PC-9 (cell line): ENCODE measurements around the gene SETD1B. TPM values are rescaled to one million over a fixed set of nuclear protein-coding genes. Genes with fewer than 3 reads are reported as not detected.

ENCODE experiments used
- BruUV-seq: library from RNA; stranded (reverse); fragments of 400-500 nt; replicated peaks from 2 replicates; lab custom pipeline; 2021; lab: Mats Ljungman, UMichigan
- CTCF ChIA-PET: fragments of 300-600 bp; sonication (Branson Sonifier 250); formaldehyde crosslinking; loops from one replicate; lab custom pipeline; 2022; ENCODE audit warnings: antibody characterized with exemption; lab: Charles Lee
- POLR2A ChIA-PET: fragments of 300-600 bp; sonication (Branson Sonifier 250); formaldehyde crosslinking; loops from one replicate; lab custom pipeline; 2022; ENCODE audit warnings: antibody characterized with exemption; ENCODE audit not compliant: unreplicated experiment; lab: Charles Lee
- DNase-seq, 2 experiments: peaks; one replicate each; pipeline versions ENCODE4 v3.0.0 to v3.0.0-alpha.2; 2015 to 2022; ENCODE audit warnings: mixed read lengths in 1 of 2
- H2AFZ ChIP-seq: fragments of 200-600 bp; sonication (generic); 2 replicates; pipeline ENCODE4 v1.8.1; 2017; ENCODE audit warnings: antibody characterized with exemption
- H3F3A ChIP-seq: fragments of 200-600 bp; sonication (generic); 2 replicates; pipeline ENCODE4 v1.8.1; 2017; ENCODE audit warnings: antibody characterized with exemption, mild to moderate bottlenecking, low read depth; ENCODE audit not compliant: insufficient read depth
- H3K27ac ChIP-seq: fragments of 200-600 bp; sonication (generic); 2 replicates; pipeline ENCODE4 v1.6.1; 2016; ENCODE audit warnings: mixed run types
- H3K27me3 ChIP-seq: fragments of 200-600 bp; sonication (generic); 2 replicates; pipeline ENCODE4 v1.6.1; 2016; ENCODE audit warnings: low read depth, mixed run types; ENCODE audit not compliant: insufficient read depth
- H3K36me3 ChIP-seq: fragments of 200-600 bp; sonication (generic); 2 replicates; pipeline ENCODE4 v1.6.1; 2016; ENCODE audit warnings: low read depth, mixed run types
- H3K4me1 ChIP-seq: fragments of 200-600 bp; sonication (generic); replicated peaks from 2 replicates; pipeline ENCODE4 v1.6.1; 2016; ENCODE audit warnings: mixed run types; ENCODE audit not compliant: insufficient read depth
- H3K4me2 ChIP-seq: fragments of 200-600 bp; sonication (generic); 2 replicates; pipeline ENCODE4 v1.6.1; 2017; ENCODE audit warnings: mixed run types
- H3K4me3 ChIP-seq: fragments of 200-600 bp; sonication (generic); 2 replicates; pipeline ENCODE4 v1.6.1; 2016; ENCODE audit warnings: mixed run types
- H3K79me2 ChIP-seq: fragments of 200-600 bp; sonication (generic); 2 replicates; pipeline ENCODE4 v1.6.1; 2017; ENCODE audit warnings: low read depth, mixed run types
- H3K9me2 ChIP-seq: fragments of 200-600 bp; sonication (generic); 2 replicates; pipeline ENCODE4 v1.8.1; 2017; ENCODE audit warnings: mild to moderate bottlenecking; ENCODE audit not compliant: insufficient read depth
- H3K9me3 ChIP-seq: fragments of 200-600 bp; sonication (generic); 2 replicates; pipeline ENCODE4 v1.8.1; 2016; ENCODE audit warnings: low read depth; ENCODE audit not compliant: insufficient read depth
- H4K20me1 ChIP-seq: fragments of 200-600 bp; sonication (generic); 2 replicates; pipeline ENCODE4 v1.8.1; 2017; ENCODE audit not compliant: insufficient read depth
- EZH2 ChIP-seq: fragments of 200-600 bp; sonication (generic); IDR thresholded peaks from 2 replicates; pipeline ENCODE4 v1.8.0; 2017; ENCODE audit warnings: antibody characterized with exemption, low read depth
- intact Hi-C: fragments of 100-400 bp; cut with micrococcal nuclease; formaldehyde crosslinking; loops from one replicate; pipeline ENCODE4 v1.10.0; 2022; ENCODE audit not compliant: unreplicated experiment
- total RNA-seq: library from RNA; stranded (reverse); gene quantifications from 2 replicates; pipeline ENCODE4 v1.2.3, GENCODE V29; 2021
- TF ChIP-seq, protein P1 (sequence below): fragments of 200-600 bp; sonication (generic); conservative IDR thresholded peaks from 2 replicates; pipeline ENCODE4 v1.6.1; 2017; ENCODE audit warnings: mixed run types, antibody characterized with exemption, mild to moderate bottlenecking, moderate library complexity

The SETD1B gene
- total RNA-seq, 1 experiment from 2014 or later = 22.6 TPM

GRCh38 chr12:121793838-121794533 is 9.8 kb upstream of the SETD1B start:
- CTCF ChIA-PET = interaction anchor here (0.5 to 4.9 kb wide), 20 partner anchors 9 to 351 kb away, joined by 3 to 48 read pairs (median 4); partner anchors contain the start of gene PSMD9
- Histone ChIP-seq H3K4me1 (peaks cover 71% of the 10 kb centered on the region), H3K4me2 (peak overlapping the region; percentile 93), H2AFZ (peak overlapping the region; percentile 80), H3F3A (peaks cover 70% of the 10 kb centered on the region), H3K36me3 (no peaks in the 10 kb centered on the region), H3K79me2 (peaks cover 72% of the 10 kb centered on the region), H3K9me3 (no peaks in the 10 kb centered on the region), H3K9me2 (no peaks in the 10 kb centered on the region), H3K27me3 (no peaks in the 10 kb centered on the region), H3K27ac (peak overlapping the region; percentile 100), H3K4me3 (peak overlapping the region; percentile 79), H4K20me1 (no peaks in the 10 kb centered on the region)
- no peak for TF ChIP-seq EZH2
- TF ChIP-seq, protein P1, sequence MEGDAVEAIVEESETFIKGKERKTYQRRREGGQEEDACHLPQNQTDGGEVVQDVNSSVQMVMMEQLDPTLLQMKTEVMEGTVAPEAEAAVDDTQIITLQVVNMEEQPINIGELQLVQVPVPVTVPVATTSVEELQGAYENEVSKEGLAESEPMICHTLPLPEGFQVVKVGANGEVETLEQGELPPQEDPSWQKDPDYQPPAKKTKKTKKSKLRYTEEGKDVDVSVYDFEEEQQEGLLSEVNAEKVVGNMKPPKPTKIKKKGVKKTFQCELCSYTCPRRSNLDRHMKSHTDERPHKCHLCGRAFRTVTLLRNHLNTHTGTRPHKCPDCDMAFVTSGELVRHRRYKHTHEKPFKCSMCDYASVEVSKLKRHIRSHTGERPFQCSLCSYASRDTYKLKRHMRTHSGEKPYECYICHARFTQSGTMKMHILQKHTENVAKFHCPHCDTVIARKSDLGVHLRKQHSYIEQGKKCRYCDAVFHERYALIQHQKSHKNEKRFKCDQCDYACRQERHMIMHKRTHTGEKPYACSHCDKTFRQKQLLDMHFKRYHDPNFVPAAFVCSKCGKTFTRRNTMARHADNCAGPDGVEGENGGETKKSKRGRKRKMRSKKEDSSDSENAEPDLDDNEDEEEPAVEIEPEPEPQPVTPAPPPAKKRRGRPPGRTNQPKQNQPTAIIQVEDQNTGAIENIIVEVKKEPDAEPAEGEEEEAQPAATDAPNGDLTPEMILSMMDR = peak; percentile 87
- POLR2A ChIA-PET = interaction anchor here (0.5 to 1.1 kb wide), 7 partner anchors 9 to 1177 kb away, joined by 3 to 8 read pairs (median 4); no protein-coding TSS in a partner anchor
- DNase-seq = peak; percentile 82 to 98
- no TSS peak for BruUV-seq
- intact Hi-C loops = loop anchor here (1.0 to 10.0 kb wide), 11 partner anchors 8 to 569 kb away; partner anchors contain the start of genes ORAI1 and TMEM120B

- TF ChIP-seq, protein P1 = no peak
- no peak for TF ChIP-seq EZH2
- Histone ChIP-seq H3K9me3 (no peaks in the 10 kb centered on the region), H3K36me3 (no peaks in the 10 kb centered on the region), H3K4me3 (peak overlapping the region; percentile 35; the same call in 1 of the 2 replicates), H3K79me2 (peaks cover 70% of the 10 kb centered on the region), H3K4me1 (peaks cover 69% of the 10 kb centered on the region), H3K4me2 (peak overlapping the region; percentile 93), H3F3A (peaks cover 68% of the 10 kb centered on the region), H3K9me2 (no peaks in the 10 kb centered on the region), H4K20me1 (no peaks in the 10 kb centered on the region), H2AFZ (no peak overlapping the region), H3K27me3 (no peaks in the 10 kb centered on the region), H3K27ac (peak overlapping the region; percentile 69)
- no TSS peak for BruUV-seq
- CTCF ChIA-PET = interaction anchor here (0.5 to 4.9 kb wide), 17 partner anchors 10 to 351 kb away, joined by 3 to 48 read pairs (median 5); partner anchors contain the start of gene PSMD9
- intact Hi-C loops = loop anchor here (1.0 to 10.0 kb wide), 10 partner anchors 8 to 570 kb away; partner anchors contain the start of genes ORAI1 and TMEM120B
- DNase-seq = no peak
- POLR2A ChIA-PET = interaction anchor here (0.6 to 1.1 kb wide), 5 partner anchors 9 to 1177 kb away, joined by 3 to 8 read pairs (median 4); no protein-coding TSS in a partner anchor
Measured at GRCh38 chr12:121794534-121795033, 9.2 kb upstream of the SETD1B start.
